ENCODE measurements around the gene DNMT1. TPM values are rescaled to one million over a fixed set of nuclear protein-coding genes. Genes with fewer than 3 reads are reported as not detected.

Gene DNMT1
- total RNA-seq, 1 experiment from 2014 or later = 227 TPM

DNA sequence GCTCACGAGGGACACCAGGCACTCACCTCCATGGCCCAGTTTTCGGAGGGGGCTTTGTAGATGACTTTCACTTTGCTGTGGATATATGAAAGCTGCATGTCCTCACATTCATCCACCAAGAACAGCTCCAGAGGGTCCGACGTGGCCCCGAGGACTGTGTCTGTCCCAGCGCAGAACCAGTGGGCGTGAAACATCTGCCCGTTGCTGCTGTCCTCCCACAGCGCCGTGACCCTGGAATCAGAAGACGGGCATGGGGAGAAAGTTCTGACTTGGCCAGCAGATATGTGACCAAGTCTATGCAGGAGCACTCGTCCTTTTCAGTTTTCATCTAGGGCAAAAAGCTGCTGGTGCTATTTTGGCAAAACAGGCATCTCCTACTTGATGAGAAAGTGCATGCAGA is 45.3 kb downstream of the DNMT1 start:
- H3K79me1 ChIP-seq (ENCODE audit: insufficient read depth, low read depth, low read length, poor library complexity, severe bottlenecking) = no peaks in the 10 kb centered on the region
- no peak overlapping the region for H3K14ac ChIP-seq (ENCODE audit: insufficient read depth, low read length)
- no peak overlapping the region for H3K4ac ChIP-seq (ENCODE audit: low read depth, low read length)
- no peaks in the 10 kb centered on the region for H3K9me3 ChIP-seq (ENCODE audit: control insufficient read depth, low read depth, low read length)
- no peaks in the 10 kb centered on the region for H3K9me3 Mint-ChIP-seq
- no peak overlapping the region for H2BK120ac ChIP-seq (ENCODE audit: low read depth, low read length, poor library complexity, severe bottlenecking)
- no peak overlapping the region for H2AK5ac ChIP-seq (ENCODE audit: insufficient read length, low read length)
- H2BK5ac ChIP-seq (ENCODE audit: insufficient read length, low read length) = no peak overlapping the region
- H3K27me3 Mint-ChIP-seq (ENCODE audit: low read depth) = no peaks in the 10 kb centered on the region
- no peak overlapping the region for H4K5ac ChIP-seq (ENCODE audit: insufficient read length, low read depth, low read length)
- H2BK20ac ChIP-seq (ENCODE audit: low read depth, low read length, poor library complexity, severe bottlenecking) = no peak overlapping the region
- no peak overlapping the region for H3K9ac ChIP-seq (ENCODE audit: extremely low read depth, insufficient read length, low read length)
- no peaks in the 10 kb centered on the region for H3K23me2 ChIP-seq (ENCODE audit: insufficient read length, low read depth, low read length, poor library complexity, severe bottlenecking)
- no CpG with 5 or more reads among the region's 12 CpGs for WGBS (ENCODE audit: extremely low coverage, insufficient read length, low lambda C conversion rate)
- H3K27ac Mint-ChIP-seq = no peak overlapping the region
- H4K8ac ChIP-seq (replicated peaks; ENCODE audit: insufficient read length, low read depth, low read length) = no peak overlapping the region
- H3K4me1 Mint-ChIP-seq = no peaks in the 10 kb centered on the region
- H4K20me1 ChIP-seq (ENCODE audit: control insufficient read depth, insufficient read depth, insufficient read length) = no peaks in the 10 kb centered on the region
- no peak overlapping the region for H3K23ac ChIP-seq (ENCODE audit: insufficient read length, low read depth, low read length)
- H3K4me1 ChIP-seq (ENCODE audit: insufficient read depth, low read length) = no peaks in the 10 kb centered on the region
- no peak overlapping the region for H3K18ac ChIP-seq (ENCODE audit: insufficient read length, low read depth, low read length)
- no peak overlapping the region for H2AFZ ChIP-seq (ENCODE audit: low read length)
- TF ChIP-seq, protein P1, sequence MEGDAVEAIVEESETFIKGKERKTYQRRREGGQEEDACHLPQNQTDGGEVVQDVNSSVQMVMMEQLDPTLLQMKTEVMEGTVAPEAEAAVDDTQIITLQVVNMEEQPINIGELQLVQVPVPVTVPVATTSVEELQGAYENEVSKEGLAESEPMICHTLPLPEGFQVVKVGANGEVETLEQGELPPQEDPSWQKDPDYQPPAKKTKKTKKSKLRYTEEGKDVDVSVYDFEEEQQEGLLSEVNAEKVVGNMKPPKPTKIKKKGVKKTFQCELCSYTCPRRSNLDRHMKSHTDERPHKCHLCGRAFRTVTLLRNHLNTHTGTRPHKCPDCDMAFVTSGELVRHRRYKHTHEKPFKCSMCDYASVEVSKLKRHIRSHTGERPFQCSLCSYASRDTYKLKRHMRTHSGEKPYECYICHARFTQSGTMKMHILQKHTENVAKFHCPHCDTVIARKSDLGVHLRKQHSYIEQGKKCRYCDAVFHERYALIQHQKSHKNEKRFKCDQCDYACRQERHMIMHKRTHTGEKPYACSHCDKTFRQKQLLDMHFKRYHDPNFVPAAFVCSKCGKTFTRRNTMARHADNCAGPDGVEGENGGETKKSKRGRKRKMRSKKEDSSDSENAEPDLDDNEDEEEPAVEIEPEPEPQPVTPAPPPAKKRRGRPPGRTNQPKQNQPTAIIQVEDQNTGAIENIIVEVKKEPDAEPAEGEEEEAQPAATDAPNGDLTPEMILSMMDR (conservative IDR thresholded peaks at IDR 0.05) = no peak
- no peak overlapping the region for H3K56ac ChIP-seq (ENCODE audit: insufficient read length, low read depth, low read length)
- H3K79me2 ChIP-seq (ENCODE audit: insufficient read depth, low read length) = no peaks in the 10 kb centered on the region
- no peak overlapping the region for H3K27ac ChIP-seq (ENCODE audit: insufficient read length, low read depth, low read length)
- no peak overlapping the region for H2BK15ac ChIP-seq (ENCODE audit: low read depth, low read length)
- no peak overlapping the region for H3T11ph ChIP-seq (ENCODE audit: low read length)
- H3K36me3 Mint-ChIP-seq (ENCODE audit: insufficient read depth in 1 of 3, low read depth in 3 of 3) = peaks cover 61 to 93% (median 89%) of the 10 kb centered on the region in 3 experiments; a peak in 6 of 7 replicates
- H3K4me3 Mint-ChIP-seq = no peak overlapping the region
- no peak for DNase-seq
- H2BK12ac ChIP-seq (ENCODE audit: insufficient read length, low read depth, low read length) = no peak overlapping the region
- H3K27me3 ChIP-seq (ENCODE audit: insufficient read depth, low read length) = no peaks in the 10 kb centered on the region
- no peak overlapping the region for H4K91ac ChIP-seq (ENCODE audit: insufficient read length, low read depth, low read length)
- no peak overlapping the region for H3K4me2 ChIP-seq (ENCODE audit: insufficient read depth, insufficient read length, low read length)

Data from H9 (cell line).